ENCODE results near the gene UBA6.

- TF ChIP-seq EZH2phosphoT487 (IDR thresholded peaks at IDR 0.05; ENCODE audit: insufficient read depth, low read depth) (no peak), EZH2 (IDR thresholded peaks at IDR 0.05; ENCODE audit: insufficient read depth, poor library complexity, severe bottlenecking) (no peak)
Measured at GRCh38 chr4:67750691-67751090, 49.7 kb upstream of the UBA6 start.
